ENCODE data around the gene TTLL1.
A peak's percentile ranks its signal among the peaks of the same experiment; 100 is the strongest.
"Not testable (repeated sequence)": the region's sequence is repeated elsewhere in the genome, so short reads cannot be mapped to it uniquely, and the experiment has no call there.

The TTLL1 gene

GRCh38 chr22:43060183-43060582 lies 29.0 kb downstream of the TTLL1 start:
- peak; percentile 54 to 64 for DNase-seq

- DNase-seq = no peak
These were observed 31.6 kb downstream of the TTLL1 start for GRCh38 chr22:43057641-43058040.

- no peak for DNase-seq
These were observed 36.0 kb downstream of the TTLL1 start for GRCh38 chr22:43053176-43053575.

- DNase-seq = no peak
These were observed 38.2 kb downstream of the TTLL1 start for GRCh38 chr22:43050995-43051394.

- DNase-seq = no peak
These were observed 41.6 kb downstream of the TTLL1 start for GRCh38 chr22:43047605-43048004.

GRCh38 chr22:43044290-43044712 lies 44.9 kb downstream of the TTLL1 start:
- no peak for DNase-seq

- no peak for DNase-seq
These were observed 47.0 kb downstream of the TTLL1 start for GRCh38 chr22:43042101-43042780.

GRCh38 chr22:43039800-43040199 lies 49.4 kb downstream of the TTLL1 start:
- no peak for DNase-seq

GRCh38 chr22:43038325-43038724 lies 50.9 kb downstream of the TTLL1 start:
- DNase-seq = no peak

GRCh38 chr22:43036282-43036829 lies 52.8 kb downstream of the TTLL1 start:
- DNase-seq = no peak

GRCh38 chr22:43035250-43035649 lies 53.9 kb downstream of the TTLL1 start:
- DNase-seq = no peak

- DNase-seq = no peak
These were observed 57.6 kb downstream of the TTLL1 start for GRCh38 chr22:43031617-43032016.

GRCh38 chr22:43018615-43019014 lies 70.6 kb downstream of the TTLL1 start:
- DNase-seq = no peak

GRCh38 chr22:43017525-43018460 lies 71.4 kb downstream of the TTLL1 start:
- DNase-seq = no peak

- not testable (repeated sequence) for DNase-seq
These were observed 73.0 kb downstream of the TTLL1 start for GRCh38 chr22:43016150-43016549.

- DNase-seq = no peak
These were observed 73.5 kb downstream of the TTLL1 start for GRCh38 chr22:43015677-43016042.

- peak; percentile 98 for DNase-seq
These were observed 74.1 kb downstream of the TTLL1 start, which contains the start of gene PACSIN2 for GRCh38 chr22:43014869-43015676. Gene PACSIN2 (minus strand): TSS chr22:43015149. CDS start chr22:42912080, 103,069 bp downstream.

- DNase-seq = peak in 1 of 2 donors; percentile 13
These were observed 74.8 kb downstream of the TTLL1 start for GRCh38 chr22:43014316-43014868.

GRCh38 chr22:43013355-43014315 lies 75.6 kb downstream of the TTLL1 start:
- DNase-seq = no peak

GRCh38 chr22:43012390-43012789 lies 76.8 kb downstream of the TTLL1 start:
- DNase-seq = no peak

GRCh38 chr22:43011079-43011478 lies 78.1 kb downstream of the TTLL1 start:
- DNase-seq = no peak

Data from stimulated activated CD4-positive, alpha-beta T cell treated with anti-CD3 and anti-CD28 coated beads, Interleukin-2, amount 100 ng/mL, for 48 hours (primary cell).